Spleen (tissue), 11 donors: ENCODE results near the gene COA1. TPM values are rescaled to one million over a fixed set of nuclear protein-coding genes. Genes with fewer than 3 reads are reported as not detected.

ENCODE experiments used
- DNase-seq: peaks from one replicate; pipeline ENCODE4 v3.0.0-alpha.2; 2020
- H3K27ac ChIP-seq, 8 donors: fragments of 200-600 bp; sonication (generic) in 7 of 8; 1 replicate in 4 of 8; 2 replicates in 4 of 8; pipeline versions ENCODE4 v1.5.0 to v1.8.0; 2016 to 2021; ENCODE audit warnings: inconsistent platforms in 4 of 8, mild to moderate bottlenecking in 4 of 8, moderate library complexity in 1 of 8
- H3K27me3 ChIP-seq, 7 donors: fragments of 200-600 bp; sonication (generic) in 6 of 7; replicated peaks in 1 of 7; 1 replicate in 4 of 7; 2 replicates in 3 of 7; pipeline versions ENCODE4 v1.5.0 to v1.8.0; 2016 to 2021; ENCODE audit warnings: inconsistent platforms in 3 of 7, mild to moderate bottlenecking in 1 of 7
- H3K36me3 ChIP-seq, 6 donors: fragments of 200-600 bp; sonication (generic) in 5 of 6; 1 replicate in 4 of 6; 2 replicates in 2 of 6; pipeline versions ENCODE4 v1.5.0 to v1.8.0; 2016 to 2021; ENCODE audit warnings: inconsistent platforms in 2 of 6
- H3K4me1 ChIP-seq, 6 donors: fragments of 200-600 bp; sonication (generic) in 5 of 6; 1 replicate in 3 of 6; 2 replicates in 3 of 6; pipeline versions ENCODE4 v1.5.0 to v1.8.0; 2016 to 2021; ENCODE audit warnings: inconsistent platforms in 3 of 6
- H3K4me3 ChIP-seq, 8 donors: fragments of 200-600 bp; sonication (generic) in 7 of 8; 1 replicate in 4 of 8; 2 replicates in 4 of 8; pipeline versions ENCODE4 v1.5.0 to v1.8.0; 2016 to 2021; ENCODE audit warnings: inconsistent platforms in 4 of 8, mild to moderate bottlenecking in 4 of 8, moderate library complexity in 2 of 8
- H3K9me3 ChIP-seq, 8 donors: fragments of 200-600 bp; sonication (generic) in 7 of 8; 1 replicate in 4 of 8; 2 replicates in 4 of 8; pipeline versions ENCODE4 v1.5.0 to v1.8.0; 2016 to 2021; ENCODE audit warnings: inconsistent platforms in 4 of 8
- POLR2A ChIP-seq, 3 donors: fragments of 450-650 bp; IDR thresholded peaks; one replicate each; pipeline ENCODE4 v1.5.1; 2017; ENCODE audit warnings: antibody characterized with exemption in 3 of 3, mild to moderate bottlenecking in 1 of 3
- POLR2AphosphoS5 ChIP-seq, 3 donors: sonication (generic); formaldehyde crosslinking; IDR thresholded peaks; one replicate each; pipeline ENCODE4 v1.5.1; 2017; ENCODE audit warnings: antibody characterized with exemption in 3 of 3
- WGBS, 5 donors: extraction: QIAGEN DNeasy Blood & Tissue Kit in 3 of 5; methylation state at CpG; one replicate each; pipeline versions ENCODE4 v1.1.5 to v1.1.7; 2013 to 2018; 5-methylcytosine and 5-hydroxymethylcytosine counted together
- intact Hi-C: fragments of 100-400 bp; cut with DNase I; formaldehyde crosslinking; loops from one replicate; pipeline ENCODE4 v1.15.0; 2023; ENCODE audit warnings: low total_unique reads
- polyA plus RNA-seq, 3 donors: library from polyadenylated mRNA; stranded (reverse); fragments of 200-250 nt; gene quantifications; one replicate each; pipeline ENCODE4 v1.2.1, GENCODE V29; 2013
- total RNA-seq, 7 donors: library from RNA; depleted of rRNA in 3 of 7; stranded (reverse); fragments of >200 nt in 3 of 7; fragmentation: NEBNext Ultra II Directional in 4 of 7; extraction: Animal tissue kit (Norgen Biotek cat#: 25700) in 4 of 7; gene quantifications; one replicate each; pipeline versions ENCODE4 v1.1.0 to v1.2.1, GENCODE V29; 2016 to 2021
- TF ChIP-seq, protein P1 (sequence below), 11 experiments: fragments of 200-600 bp in 7 of 11; fragments of 450-650 bp in 4 of 11; sonication (generic) in 4 of 11; IDR thresholded peaks in 8 of 11; conservative IDR thresholded peaks in 3 of 11; 1 replicate in 7 of 11; 2 replicates in 4 of 11; pipeline versions ENCODE4 v1.4.0 to v1.8.0; 2016 to 2021; ENCODE audit warnings: antibody characterized with exemption in 11 of 11, inconsistent platforms in 4 of 11, mild to moderate bottlenecking in 1 of 11
- donor health status: healthy with polysubstance abuse.
- donor health status: DM: no; HTN: no; CAD: no; lungs with moderate emphysema.
- donor health status: DM: no; HTN: no; CAD: no.
- donor health status: Bipolar disorder and iron deficiency.
- donor health status: healthy.
- donor health status: DM: no; HTN: no; CAD: no.
- donor health status: DM: yes; HTN: yes; CAD: no.

Gene COA1
- total and polyA plus RNA-seq, 10 donors, result 48.3 to 102 (median 67.2) TPM

DNA sequence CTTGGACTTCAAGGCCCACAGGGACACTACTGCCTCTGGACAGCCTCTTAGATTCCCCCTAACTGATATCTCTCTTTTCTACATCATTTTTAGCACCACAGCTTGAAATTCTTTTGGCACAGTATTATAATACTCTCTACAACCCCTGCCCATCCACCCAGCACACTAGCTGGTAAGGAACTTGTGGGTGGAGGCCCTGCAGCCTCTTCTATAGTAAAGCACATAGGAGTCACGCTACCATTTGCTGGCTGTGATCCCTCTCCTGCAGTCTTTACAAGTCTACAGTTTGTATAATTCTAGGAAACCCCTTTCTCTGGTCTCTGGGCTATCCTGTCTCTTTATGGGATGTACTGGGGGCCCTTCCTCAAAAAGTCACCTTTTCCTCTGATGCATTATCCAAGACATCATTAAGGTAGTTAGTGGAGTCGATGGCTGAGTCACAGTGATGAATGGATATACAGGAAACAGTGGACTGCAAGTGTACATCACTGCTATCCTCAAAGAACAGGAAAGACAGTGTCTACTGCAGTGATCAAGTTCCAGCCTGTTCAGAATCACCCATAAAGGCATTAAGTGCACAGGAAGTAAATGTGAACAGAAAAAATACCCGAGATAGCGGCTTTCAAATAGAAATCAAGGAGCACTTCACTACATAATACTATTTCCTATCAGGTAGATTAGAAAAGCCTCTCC is 92.1 kb downstream of the COA1 start:
- Histone ChIP-seq H3K27me3 (no peaks in the 10 kb centered on the region), H3K4me3 (no peak overlapping the region), H3K4me1 (peaks cover 19 to 99% (median 61%) of the 10 kb centered on the region in 6 donors), H3K9me3 (no peaks in the 10 kb centered on the region), H3K27ac (peak overlapping the region in 6 of 8 donors; percentile 32 to 97 (median 66)), H3K36me3 (peaks cover 0 to 98% (median 38%) of the 10 kb centered on the region in 6 donors)
- TF ChIP-seq POLR2AphosphoS5 (IDR thresholded peaks at IDR 0.05), result peak in 1 of 3 donors; percentile 27
- TF ChIP-seq, protein P1, sequence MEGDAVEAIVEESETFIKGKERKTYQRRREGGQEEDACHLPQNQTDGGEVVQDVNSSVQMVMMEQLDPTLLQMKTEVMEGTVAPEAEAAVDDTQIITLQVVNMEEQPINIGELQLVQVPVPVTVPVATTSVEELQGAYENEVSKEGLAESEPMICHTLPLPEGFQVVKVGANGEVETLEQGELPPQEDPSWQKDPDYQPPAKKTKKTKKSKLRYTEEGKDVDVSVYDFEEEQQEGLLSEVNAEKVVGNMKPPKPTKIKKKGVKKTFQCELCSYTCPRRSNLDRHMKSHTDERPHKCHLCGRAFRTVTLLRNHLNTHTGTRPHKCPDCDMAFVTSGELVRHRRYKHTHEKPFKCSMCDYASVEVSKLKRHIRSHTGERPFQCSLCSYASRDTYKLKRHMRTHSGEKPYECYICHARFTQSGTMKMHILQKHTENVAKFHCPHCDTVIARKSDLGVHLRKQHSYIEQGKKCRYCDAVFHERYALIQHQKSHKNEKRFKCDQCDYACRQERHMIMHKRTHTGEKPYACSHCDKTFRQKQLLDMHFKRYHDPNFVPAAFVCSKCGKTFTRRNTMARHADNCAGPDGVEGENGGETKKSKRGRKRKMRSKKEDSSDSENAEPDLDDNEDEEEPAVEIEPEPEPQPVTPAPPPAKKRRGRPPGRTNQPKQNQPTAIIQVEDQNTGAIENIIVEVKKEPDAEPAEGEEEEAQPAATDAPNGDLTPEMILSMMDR (IDR thresholded peaks at IDR 0.05 in 8 of 11, conservative IDR thresholded peaks at IDR 0.05 in 3 of 11), result no peak
- intact Hi-C loops, result loop anchor here (10.0 kb wide), 1 partner anchor 52 kb away; the partner anchor contains the start of gene STK17A
- DNase-seq, result no peak
- 51 to 71% (median 65%) methylated on average over 4 of the region's 4 CpGs for WGBS, 5 donors

GRCh38 chr7:43636093-43636492 is 93.2 kb downstream of the COA1 start:
- WGBS, 5 donors, result 90 to 94% (median 93%) methylated on average over 6 of the region's 6 CpGs
- peak overlapping the region in 4 of 8 donors; percentile 32 to 97 (median 85) for H3K27ac ChIP-seq
- H3K36me3 ChIP-seq, result peaks cover 0 to 100% (median 41%) of the 10 kb centered on the region in 6 donors
- no peaks in the 10 kb centered on the region for H3K27me3 ChIP-seq
- no peak for DNase-seq
- TF ChIP-seq, protein P1 (IDR thresholded peaks at IDR 0.05 in 8 of 11, conservative IDR thresholded peaks at IDR 0.05 in 3 of 11), result no peak
- peak in 1 of 3 donors; percentile 4 for TF ChIP-seq POLR2AphosphoS5 (IDR thresholded peaks at IDR 0.05)
- no peak for TF ChIP-seq POLR2A (IDR thresholded peaks at IDR 0.05)
- H3K4me1 ChIP-seq, result peaks cover 25 to 99% (median 64%) of the 10 kb centered on the region in 6 donors
- H3K4me3 ChIP-seq, result no peak overlapping the region
- intact Hi-C loops, result loop anchor here (10.0 kb wide), 1 partner anchor 51 kb away; the partner anchor contains the start of gene STK17A
- no peaks in the 10 kb centered on the region for H3K9me3 ChIP-seq

DNA sequence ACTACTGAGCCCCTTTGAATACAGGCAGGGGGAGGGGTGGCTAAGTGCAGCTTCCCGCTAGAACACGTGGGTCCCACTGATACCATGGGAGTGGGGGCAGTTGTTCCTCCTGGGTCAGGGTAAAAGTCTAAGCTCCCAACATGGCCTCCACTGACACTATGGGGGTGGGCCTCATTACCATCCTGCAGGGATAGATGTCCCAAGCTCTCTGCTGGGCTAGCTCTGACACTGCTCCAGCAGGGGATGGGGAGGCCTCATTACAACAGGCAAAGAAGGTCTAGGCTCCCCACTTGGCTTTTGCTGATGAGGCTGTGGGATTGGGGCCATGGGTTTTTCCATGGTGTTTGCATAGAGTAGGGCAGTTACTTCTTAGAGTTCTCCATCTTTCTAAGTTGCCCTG is 94.9 kb downstream of the COA1 start:
- Histone ChIP-seq H3K27me3 (no peaks in the 10 kb centered on the region), H3K27ac (peak overlapping the region in 3 of 8 donors; percentile 21 to 83 (median 55)), H3K4me1 (peaks cover 14 to 99% (median 57%) of the 10 kb centered on the region in 6 donors), H3K36me3 (peaks cover 0 to 100% (median 40%) of the 10 kb centered on the region in 6 donors), H3K4me3 (no peak overlapping the region), H3K9me3 (no peaks in the 10 kb centered on the region)
- 91 to 100% (median 98%) methylated on average over 2 of the region's 2 CpGs for WGBS, 5 donors
- no peak for DNase-seq
- intact Hi-C loops, result loop anchor here (10.0 kb wide), 1 partner anchor 50 kb away; the partner anchor contains the start of gene STK17A
- TF ChIP-seq, protein P1 (IDR thresholded peaks at IDR 0.05 in 8 of 11, conservative IDR thresholded peaks at IDR 0.05 in 3 of 11), result no peak
- no peak for TF ChIP-seq POLR2A (IDR thresholded peaks at IDR 0.05)
- peak in 1 of 3 donors; percentile 39 for TF ChIP-seq POLR2AphosphoS5 (IDR thresholded peaks at IDR 0.05)

GRCh38 chr7:43632746-43633145 is 96.6 kb downstream of the COA1 start:
- no peak overlapping the region for H3K4me3 ChIP-seq
- no peaks in the 10 kb centered on the region for H3K27me3 ChIP-seq
- WGBS, 5 donors, result 86 to 93% (median 93%) methylated on average over 4 of the region's 4 CpGs
- H3K9me3 ChIP-seq, result no peaks in the 10 kb centered on the region
- H3K27ac ChIP-seq, result peak overlapping the region in 5 of 8 donors; percentile 23 to 83 (median 49)
- TF ChIP-seq POLR2A (IDR thresholded peaks at IDR 0.05), result no peak
- TF ChIP-seq POLR2AphosphoS5 (IDR thresholded peaks at IDR 0.05), result peak in 1 of 3 donors; percentile 17
- intact Hi-C loops, result loop anchor here (10.0 kb wide), 1 partner anchor 48 kb away; the partner anchor contains the start of gene STK17A
- H3K4me1 ChIP-seq, result peaks cover 7 to 99% (median 41%) of the 10 kb centered on the region in 6 donors
- H3K36me3 ChIP-seq, result peaks cover 0 to 99% (median 45%) of the 10 kb centered on the region in 6 donors
- DNase-seq, result no peak
